BLaER1 treated with 17β-estradiol and CSF1 and Interleukin-3, amounts not matched to agents 10 nM and 100 nM (cell line): ENCODE measurements around the gene SLC25A21.

Experiments used
- H3K27ac ChIP-seq, 11 experiments: shearing (Covaris generic); formaldehyde crosslinking; 2 replicates each; pipeline ENCODE4 v1.8.1; 2022
- H3K27me3 ChIP-seq, 11 experiments: shearing (Covaris generic); formaldehyde crosslinking; 2 replicates each; pipeline ENCODE4 v1.8.1; 2022
- H3K36me3 ChIP-seq, 11 experiments: shearing (Covaris generic); formaldehyde crosslinking; 2 replicates each; pipeline ENCODE4 v1.8.1; 2022
- H3K4me1 ChIP-seq, 10 experiments: shearing (Covaris generic); formaldehyde crosslinking; 2 replicates each; pipeline ENCODE4 v1.8.1; 2022
- H3K4me2 ChIP-seq, 11 experiments: shearing (Covaris generic); formaldehyde crosslinking; 2 replicates each; pipeline ENCODE4 v1.8.1; 2022
- H3K4me3 ChIP-seq, 10 experiments: shearing (Covaris generic); formaldehyde crosslinking; 2 replicates each; pipeline ENCODE4 v1.8.1; 2022
- H3K9ac ChIP-seq, 11 experiments: shearing (Covaris generic); formaldehyde crosslinking; 2 replicates each; pipeline ENCODE4 v1.8.1; 2022
- H3K9me3 ChIP-seq, 11 experiments: shearing (Covaris generic); formaldehyde crosslinking; replicated peaks in 1 of 11; 2 replicates each; pipeline ENCODE4 v1.8.1; 2022
- H4K20me1 ChIP-seq, 11 experiments: shearing (Covaris generic); formaldehyde crosslinking; 2 replicates each; pipeline ENCODE4 v1.8.1; 2022
- Cebpa-rat ChIP-seq, 11 experiments: shearing (Covaris generic); IDR thresholded peaks; 2 replicates each; pipeline ENCODE4 v1.8.1; 2022

Gene SLC25A21

GRCh38 chr14:36939265-36939664 lies 233.1 kb downstream of the SLC25A21 start:
- no peaks in the 10 kb centered on the region for H3K9me3 ChIP-seq
- H4K20me1 ChIP-seq = no peaks in the 10 kb centered on the region
- H3K4me2 ChIP-seq = no peak overlapping the region
- TF ChIP-seq Cebpa-rat (IDR thresholded peaks at IDR 0.05) = no peak
- H3K4me1 ChIP-seq = no peaks in the 10 kb centered on the region
- no peaks in the 10 kb centered on the region for H3K36me3 ChIP-seq
- no peak overlapping the region for H3K9ac ChIP-seq
- H3K4me3 ChIP-seq = no peak overlapping the region
- H3K27ac ChIP-seq = no peak overlapping the region
- H3K27me3 ChIP-seq = no peaks in the 10 kb centered on the region

GRCh38 chr14:36938678-36939077 lies 233.7 kb downstream of the SLC25A21 start:
- Histone ChIP-seq H3K4me2 (no peak overlapping the region), H3K4me1 (peaks cover 0 to 1% (median 0%) of the 10 kb centered on the region in 10 experiments; a peak in 3 of 20 replicates), H3K36me3 (no peaks in the 10 kb centered on the region), H4K20me1 (no peaks in the 10 kb centered on the region), H3K9ac (no peak overlapping the region), H3K4me3 (no peak overlapping the region), H3K27ac (no peak overlapping the region), H3K9me3 (no peaks in the 10 kb centered on the region), H3K27me3 (no peaks in the 10 kb centered on the region)
- TF ChIP-seq Cebpa-rat (IDR thresholded peaks at IDR 0.05) = no peak

GRCh38 chr14:36935976-36936678 lies 236.3 kb downstream of the SLC25A21 start:
- Histone ChIP-seq H3K9ac (no peak overlapping the region), H3K4me1 (peaks cover 0 to 11% (median 6%) of the 10 kb centered on the region in 10 experiments; a peak in 6 of 20 replicates), H3K27ac (no peak overlapping the region), H3K27me3 (no peaks in the 10 kb centered on the region), H4K20me1 (no peaks in the 10 kb centered on the region), H3K4me2 (no peak overlapping the region), H3K36me3 (no peaks in the 10 kb centered on the region), H3K4me3 (no peak overlapping the region), H3K9me3 (no peaks in the 10 kb centered on the region)
- no peak for TF ChIP-seq Cebpa-rat (IDR thresholded peaks at IDR 0.05)

- Histone ChIP-seq H3K4me1 (peaks cover 0 to 11% (median 6%) of the 10 kb centered on the region in 10 experiments; a peak in 6 of 20 replicates), H3K4me2 (no peak overlapping the region), H3K27ac (no peak overlapping the region), H3K4me3 (no peak overlapping the region), H4K20me1 (no peaks in the 10 kb centered on the region), H3K36me3 (no peaks in the 10 kb centered on the region), H3K27me3 (no peaks in the 10 kb centered on the region), H3K9ac (no peak overlapping the region), H3K9me3 (no peaks in the 10 kb centered on the region)
- TF ChIP-seq Cebpa-rat (IDR thresholded peaks at IDR 0.05) = no peak
Observed at GRCh38 chr14:36934304-36934703, 238.1 kb downstream of the SLC25A21 start.

- no peaks in the 10 kb centered on the region for H3K9me3 ChIP-seq
- no peak overlapping the region for H3K4me3 ChIP-seq
- no peak overlapping the region for H3K27ac ChIP-seq
- no peaks in the 10 kb centered on the region for H3K36me3 ChIP-seq
- no peak overlapping the region for H3K9ac ChIP-seq
- TF ChIP-seq Cebpa-rat (IDR thresholded peaks at IDR 0.05) = no peak
- H3K4me2 ChIP-seq = no peak overlapping the region
- peaks cover 0 to 11% (median 6%) of the 10 kb centered on the region in 10 experiments; a peak in 6 of 20 replicates for H3K4me1 ChIP-seq
- H4K20me1 ChIP-seq = no peaks in the 10 kb centered on the region
- no peaks in the 10 kb centered on the region for H3K27me3 ChIP-seq
Observed at GRCh38 chr14:36931791-36932190, 240.6 kb downstream of the SLC25A21 start.

GRCh38 chr14:36928432-36928831 lies 244.0 kb downstream of the SLC25A21 start:
- no peaks in the 10 kb centered on the region for H3K27me3 ChIP-seq
- H3K36me3 ChIP-seq = no peaks in the 10 kb centered on the region
- no peaks in the 10 kb centered on the region for H4K20me1 ChIP-seq
- no peak overlapping the region for H3K4me2 ChIP-seq
- TF ChIP-seq Cebpa-rat (IDR thresholded peaks at IDR 0.05) = no peak
- no peaks in the 10 kb centered on the region for H3K9me3 ChIP-seq
- H3K4me3 ChIP-seq = no peak overlapping the region
- no peak overlapping the region for H3K27ac ChIP-seq
- peaks cover 0 to 7% (median 3%) of the 10 kb centered on the region in 10 experiments; a peak in 6 of 20 replicates for H3K4me1 ChIP-seq
- no peak overlapping the region for H3K9ac ChIP-seq

- no peak overlapping the region for H3K9ac ChIP-seq
- H3K27me3 ChIP-seq = no peaks in the 10 kb centered on the region
- H3K4me3 ChIP-seq = no peak overlapping the region
- no peaks in the 10 kb centered on the region for H4K20me1 ChIP-seq
- TF ChIP-seq Cebpa-rat (IDR thresholded peaks at IDR 0.05) = no peak
- H3K36me3 ChIP-seq = no peaks in the 10 kb centered on the region
- H3K4me2 ChIP-seq = no peak overlapping the region
- no peak overlapping the region for H3K27ac ChIP-seq
- no peaks in the 10 kb centered on the region for H3K4me1 ChIP-seq
- no peaks in the 10 kb centered on the region for H3K9me3 ChIP-seq
Observed at GRCh38 chr14:36925094-36925493, 247.3 kb downstream of the SLC25A21 start.

GRCh38 chr14:36916668-36917067 lies 255.7 kb downstream of the SLC25A21 start:
- Histone ChIP-seq H4K20me1 (no peaks in the 10 kb centered on the region), H3K9me3 (no peaks in the 10 kb centered on the region), H3K9ac (no peak overlapping the region), H3K27ac (no peak overlapping the region), H3K36me3 (no peaks in the 10 kb centered on the region), H3K4me1 (no peaks in the 10 kb centered on the region), H3K4me3 (no peak overlapping the region), H3K4me2 (no peak overlapping the region), H3K27me3 (no peaks in the 10 kb centered on the region)
- TF ChIP-seq Cebpa-rat (IDR thresholded peaks at IDR 0.05) = no peak

GRCh38 chr14:36915081-36915480 lies 257.3 kb downstream of the SLC25A21 start:
- no peaks in the 10 kb centered on the region for H3K4me1 ChIP-seq
- no peaks in the 10 kb centered on the region for H3K27me3 ChIP-seq
- TF ChIP-seq Cebpa-rat (IDR thresholded peaks at IDR 0.05) = no peak
- no peaks in the 10 kb centered on the region for H3K9me3 ChIP-seq
- no peak overlapping the region for H3K27ac ChIP-seq
- no peak overlapping the region for H3K4me3 ChIP-seq
- no peaks in the 10 kb centered on the region for H3K36me3 ChIP-seq
- H3K9ac ChIP-seq = no peak overlapping the region
- H4K20me1 ChIP-seq = no peaks in the 10 kb centered on the region
- H3K4me2 ChIP-seq = no peak overlapping the region

GRCh38 chr14:36910578-36910977 lies 261.8 kb downstream of the SLC25A21 start:
- Histone ChIP-seq H3K9ac (no peak overlapping the region), H4K20me1 (no peaks in the 10 kb centered on the region), H3K4me3 (no peak overlapping the region), H3K9me3 (no peaks in the 10 kb centered on the region), H3K27me3 (no peaks in the 10 kb centered on the region), H3K27ac (no peak overlapping the region), H3K4me1 (no peaks in the 10 kb centered on the region; a peak in 1 of 20 replicates), H3K36me3 (no peaks in the 10 kb centered on the region), H3K4me2 (no peak overlapping the region)
- no peak for TF ChIP-seq Cebpa-rat (IDR thresholded peaks at IDR 0.05)
